SU-DHL-6 (cell line): ENCODE data around the gene PHKA2.

Experiments
- H2AFZ ChIP-seq: fragments of 200-600 bp; sonication (generic); 2 replicates; pipeline ENCODE4 v1.6.1; 2014; ENCODE audit warnings: low read depth, mild to moderate bottlenecking, moderate library complexity, mixed read lengths, antibody characterized with exemption, low read length; ENCODE audit not compliant: severe bottlenecking
- H3F3A ChIP-seq: fragments of 200-600 bp; shearing (Covaris generic); 2 replicates; pipeline ENCODE4 v1.6.0; 2016; ENCODE audit warnings: antibody characterized with exemption, mild to moderate bottlenecking; ENCODE audit not compliant: insufficient read depth
- H3K27ac ChIP-seq: fragments of 200-600 bp; sonication (generic); 2 replicates; pipeline ENCODE4 v1.5.1; 2016; ENCODE audit warnings: low read depth, mild to moderate bottlenecking, low read length, moderate library complexity, mixed read lengths
- H3K27me3 ChIP-seq: fragments of 200-600 bp; sonication (generic), shearing (Covaris generic); 2 replicates; pipeline ENCODE4 v1.6.0; 2014; ENCODE audit warnings: mild to moderate bottlenecking, low read length
- H3K36me3 ChIP-seq: fragments of 200-600 bp; sonication (generic); 2 replicates; pipeline ENCODE4 v1.6.1; 2014; ENCODE audit warnings: mild to moderate bottlenecking, low read length, mixed read lengths
- H3K4me2 ChIP-seq: fragments of 300-600, 200-600 bp; shearing (Covaris generic), sonication (generic); 2 replicates; pipeline ENCODE4 v1.6.0; 2014; ENCODE audit warnings: low read length, low read depth, mild to moderate bottlenecking; ENCODE audit not compliant: poor library complexity, severe bottlenecking
- H3K4me3 ChIP-seq: fragments of 200-600 bp; sonication (generic); 2 replicates; pipeline ENCODE4 v1.5.1; 2014; ENCODE audit warnings: antibody characterized with exemption, low read length, mild to moderate bottlenecking, mixed read lengths; ENCODE audit not compliant: insufficient read depth, poor library complexity, severe bottlenecking
- H3K79me2 ChIP-seq: fragments of 200-600 bp; sonication (generic); 2 replicates; pipeline ENCODE4 v1.6.1; 2014; ENCODE audit warnings: mild to moderate bottlenecking, low read length, moderate library complexity; ENCODE audit not compliant: insufficient read depth
- H3K9ac ChIP-seq: fragments of 200-600 bp; sonication (generic); 2 replicates; pipeline ENCODE4 v1.7.0; 2014; ENCODE audit warnings: mild to moderate bottlenecking, low read length
- H3K9me2 ChIP-seq: fragments of 200-600 bp; sonication (generic); replicated peaks from 2 replicates; pipeline ENCODE4 v1.6.1; 2014; ENCODE audit warnings: low read length; ENCODE audit not compliant: insufficient read depth
- H3K9me3 ChIP-seq: fragments of 200-600 bp; sonication (generic); 2 replicates; pipeline ENCODE4 v1.6.1; 2014; ENCODE audit warnings: low read length, mixed read lengths; ENCODE audit not compliant: insufficient read depth
- H4K20me1 ChIP-seq: fragments of 200-600 bp; sonication (generic); 2 replicates; pipeline ENCODE4 v1.6.1; 2014; ENCODE audit warnings: low read depth, mild to moderate bottlenecking, antibody characterized with exemption, low read length, moderate library complexity, mixed read lengths
- EZH2phosphoT487 ChIP-seq: fragments of 200-600 bp; sonication (generic), shearing (Covaris generic); conservative IDR thresholded peaks from 2 replicates; pipeline ENCODE4 v1.6.1; 2018; ENCODE audit warnings: mild to moderate bottlenecking, antibody characterized with exemption, low read length, moderate library complexity, mixed read lengths
- TF ChIP-seq, protein P1 (sequence below): fragments of 200-600 bp; sonication (generic); IDR thresholded peaks from one replicate; pipeline ENCODE4 v1.5.1; 2017; ENCODE audit warnings: antibody characterized with exemption, mild to moderate bottlenecking, low read length, moderate library complexity; ENCODE audit not compliant: insufficient read depth, poor library complexity, severe bottlenecking

Gene PHKA2

DNA sequence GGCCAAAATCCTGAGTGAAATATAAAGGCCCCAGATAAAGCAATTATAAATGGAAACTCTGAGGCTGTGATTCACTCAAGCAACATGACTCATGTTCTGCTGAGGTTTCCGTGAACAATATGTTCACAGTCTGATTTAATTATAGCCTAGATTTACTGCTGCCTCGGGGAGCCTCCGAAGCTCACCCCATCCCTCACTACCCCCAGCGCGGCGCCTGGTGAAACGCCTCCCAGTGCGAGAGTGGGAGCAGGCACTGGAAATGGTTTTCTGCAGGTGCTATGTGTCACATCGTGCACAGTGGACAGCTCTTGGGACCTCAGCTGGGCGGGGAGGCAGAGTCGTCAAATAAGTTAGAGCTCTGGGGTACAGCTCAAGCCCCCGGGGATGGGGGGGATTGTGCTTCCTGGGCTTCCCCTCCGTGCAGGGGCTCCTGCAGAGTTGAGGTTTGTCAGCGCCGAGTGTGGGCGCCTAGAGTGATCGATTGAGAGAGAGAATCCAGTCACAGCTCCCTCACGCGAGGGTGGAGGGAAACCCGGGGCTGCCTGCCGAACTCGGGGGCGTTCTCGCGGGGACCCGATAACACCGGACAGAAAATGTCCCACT, 110.6 kb downstream of the PHKA2 start:
- Histone ChIP-seq H3K9me3 (no peaks in the 10 kb centered on the region), H3K9me2 (no peaks in the 10 kb centered on the region), H3K9ac (no peak overlapping the region), H3K79me2 (no peaks in the 10 kb centered on the region), H3K27ac (no peak overlapping the region), H2AFZ (no peak overlapping the region), H4K20me1 (no peaks in the 10 kb centered on the region), H3K36me3 (no peaks in the 10 kb centered on the region), H3K4me2 (no peak overlapping the region), H3K4me3 (no peak overlapping the region), H3F3A (no peaks in the 10 kb centered on the region), H3K27me3 (no peaks in the 10 kb centered on the region)
- TF ChIP-seq EZH2phosphoT487 = no peak
- TF ChIP-seq, protein P1, sequence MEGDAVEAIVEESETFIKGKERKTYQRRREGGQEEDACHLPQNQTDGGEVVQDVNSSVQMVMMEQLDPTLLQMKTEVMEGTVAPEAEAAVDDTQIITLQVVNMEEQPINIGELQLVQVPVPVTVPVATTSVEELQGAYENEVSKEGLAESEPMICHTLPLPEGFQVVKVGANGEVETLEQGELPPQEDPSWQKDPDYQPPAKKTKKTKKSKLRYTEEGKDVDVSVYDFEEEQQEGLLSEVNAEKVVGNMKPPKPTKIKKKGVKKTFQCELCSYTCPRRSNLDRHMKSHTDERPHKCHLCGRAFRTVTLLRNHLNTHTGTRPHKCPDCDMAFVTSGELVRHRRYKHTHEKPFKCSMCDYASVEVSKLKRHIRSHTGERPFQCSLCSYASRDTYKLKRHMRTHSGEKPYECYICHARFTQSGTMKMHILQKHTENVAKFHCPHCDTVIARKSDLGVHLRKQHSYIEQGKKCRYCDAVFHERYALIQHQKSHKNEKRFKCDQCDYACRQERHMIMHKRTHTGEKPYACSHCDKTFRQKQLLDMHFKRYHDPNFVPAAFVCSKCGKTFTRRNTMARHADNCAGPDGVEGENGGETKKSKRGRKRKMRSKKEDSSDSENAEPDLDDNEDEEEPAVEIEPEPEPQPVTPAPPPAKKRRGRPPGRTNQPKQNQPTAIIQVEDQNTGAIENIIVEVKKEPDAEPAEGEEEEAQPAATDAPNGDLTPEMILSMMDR = no peak

DNA sequence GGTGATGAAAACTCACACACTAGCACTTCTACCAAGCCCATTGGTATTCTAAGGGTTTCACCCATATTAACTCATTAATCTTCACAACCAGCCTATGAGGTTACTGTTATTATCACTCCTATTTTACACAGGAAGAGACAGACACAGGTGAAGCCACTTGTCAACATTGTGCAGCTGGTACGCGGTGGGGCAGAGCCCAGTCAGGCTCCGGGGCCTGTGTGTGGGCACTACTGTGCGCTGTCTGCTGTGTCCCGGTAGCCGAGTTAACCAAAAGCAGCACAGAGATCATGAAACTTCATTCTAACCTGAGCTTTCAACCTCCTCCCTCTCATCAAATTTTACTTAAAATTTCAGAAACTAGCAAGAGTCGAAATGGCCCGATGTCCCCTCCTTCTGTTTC, 111.3 kb downstream of the PHKA2 start:
- H3K9me3 ChIP-seq = no peaks in the 10 kb centered on the region
- no peaks in the 10 kb centered on the region for H3K79me2 ChIP-seq
- H3K36me3 ChIP-seq = no peaks in the 10 kb centered on the region
- H4K20me1 ChIP-seq = no peaks in the 10 kb centered on the region
- no peaks in the 10 kb centered on the region for H3K9me2 ChIP-seq
- no peak overlapping the region for H2AFZ ChIP-seq
- no peak overlapping the region for H3K27ac ChIP-seq
- H3K27me3 ChIP-seq = no peaks in the 10 kb centered on the region
- no peak overlapping the region for H3K9ac ChIP-seq
- TF ChIP-seq, protein P1 = no peak
- TF ChIP-seq EZH2phosphoT487 = no peak
- H3K4me3 ChIP-seq = no peak overlapping the region
- no peak overlapping the region for H3K4me2 ChIP-seq
- H3F3A ChIP-seq = no peaks in the 10 kb centered on the region

GRCh38 chrX:18871970-18872369, 111.9 kb downstream of the PHKA2 start:
- no peak overlapping the region for H3K27ac ChIP-seq

More at GRCh38 chrX:18871970-18872369, 111.9 kb downstream of the PHKA2 start:
- Histone ChIP-seq H3K4me3 (no peak overlapping the region), H3K79me2 (no peaks in the 10 kb centered on the region), H3K9ac (no peak overlapping the region), H3K9me3 (no peaks in the 10 kb centered on the region), H3K4me2 (no peak overlapping the region), H3K27me3 (no peaks in the 10 kb centered on the region), H3F3A (no peaks in the 10 kb centered on the region), H3K9me2 (no peaks in the 10 kb centered on the region), H3K36me3 (no peaks in the 10 kb centered on the region), H2AFZ (no peak overlapping the region), H4K20me1 (no peaks in the 10 kb centered on the region)
- TF ChIP-seq EZH2phosphoT487 = no peak
- TF ChIP-seq, protein P1 = no peak
